HG03575 (cell line): ENCODE measurements around the gene PPP2R1B.

Experiments used
- ATAC-seq: cut with Tn5 transposase; IDR thresholded peaks from one replicate; pipeline ENCODE4 v1.9.1; 2021; ENCODE audit not compliant: unreplicated experiment, insufficient number of reproducible peaks, low FRiP score; ENCODE audit errors: extremely low read depth

Gene PPP2R1B

DNA sequence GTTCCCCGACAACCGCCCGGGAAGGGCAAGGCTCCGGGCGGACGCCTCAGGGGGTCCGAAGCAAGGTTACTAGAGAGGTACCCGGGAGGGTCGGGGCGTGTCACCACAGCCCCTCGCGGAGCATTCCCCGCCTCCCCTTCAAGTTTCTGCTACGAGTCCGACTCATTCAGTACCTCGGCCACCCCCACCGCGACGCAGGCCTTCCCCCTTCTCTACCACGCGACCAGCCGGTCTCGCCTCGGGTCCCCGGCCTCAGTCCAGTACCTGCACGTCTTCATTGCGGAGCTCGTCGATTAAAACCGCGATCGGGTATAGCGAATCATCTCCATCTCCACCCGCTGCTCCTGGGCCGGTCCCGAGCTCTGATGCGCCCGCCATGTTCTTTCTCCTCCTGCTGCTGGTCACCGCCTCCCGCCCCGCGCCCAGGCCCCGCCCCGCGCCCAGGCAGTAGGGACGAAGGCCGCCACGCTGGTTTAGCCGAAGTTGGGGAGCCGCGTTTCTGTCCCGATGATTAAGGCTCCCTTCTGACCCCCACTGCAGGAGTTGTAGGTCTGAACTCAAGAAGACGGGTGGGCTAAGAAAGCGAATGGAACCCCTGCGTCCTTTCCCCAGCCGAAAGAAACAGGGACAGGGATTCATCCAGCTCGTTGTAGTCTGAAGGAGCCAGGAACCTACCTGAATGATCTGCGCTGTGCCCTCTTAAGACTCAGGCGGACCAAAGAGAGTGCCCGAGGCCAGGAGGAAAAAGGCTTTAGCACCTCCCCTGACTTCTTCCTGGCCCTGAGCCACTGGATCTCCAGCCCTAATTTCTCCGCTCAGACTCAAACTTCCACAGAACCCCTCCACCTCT is at the start of gene PPP2R1B:
PPP2R1B (minus strand) TSS at position 406 of the 850 bp plus-strand sequence; CDS start at position 378, 28 bp downstream.
- ATAC-seq: peak; percentile 58

DNA sequence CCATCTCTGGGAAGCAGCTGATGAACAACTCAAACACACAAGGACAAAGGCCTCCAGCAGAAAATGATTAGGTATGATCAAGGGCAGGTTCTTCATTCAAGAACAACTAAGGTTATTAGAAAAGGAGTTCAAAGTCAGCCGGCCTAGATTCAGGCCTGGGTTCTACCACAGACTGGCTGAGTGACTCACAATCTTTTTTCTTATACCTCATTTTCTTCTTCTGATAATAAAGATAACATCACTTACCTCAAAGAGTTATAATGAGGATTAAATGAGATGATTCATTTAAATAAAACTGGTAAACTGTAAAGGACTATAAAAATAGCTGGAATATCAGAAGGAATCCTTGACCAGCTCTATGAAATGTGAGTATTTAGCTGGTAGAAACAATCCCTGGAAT is 49.3 kb upstream of the PPP2R1B start:
- ATAC-seq: no peak

DNA sequence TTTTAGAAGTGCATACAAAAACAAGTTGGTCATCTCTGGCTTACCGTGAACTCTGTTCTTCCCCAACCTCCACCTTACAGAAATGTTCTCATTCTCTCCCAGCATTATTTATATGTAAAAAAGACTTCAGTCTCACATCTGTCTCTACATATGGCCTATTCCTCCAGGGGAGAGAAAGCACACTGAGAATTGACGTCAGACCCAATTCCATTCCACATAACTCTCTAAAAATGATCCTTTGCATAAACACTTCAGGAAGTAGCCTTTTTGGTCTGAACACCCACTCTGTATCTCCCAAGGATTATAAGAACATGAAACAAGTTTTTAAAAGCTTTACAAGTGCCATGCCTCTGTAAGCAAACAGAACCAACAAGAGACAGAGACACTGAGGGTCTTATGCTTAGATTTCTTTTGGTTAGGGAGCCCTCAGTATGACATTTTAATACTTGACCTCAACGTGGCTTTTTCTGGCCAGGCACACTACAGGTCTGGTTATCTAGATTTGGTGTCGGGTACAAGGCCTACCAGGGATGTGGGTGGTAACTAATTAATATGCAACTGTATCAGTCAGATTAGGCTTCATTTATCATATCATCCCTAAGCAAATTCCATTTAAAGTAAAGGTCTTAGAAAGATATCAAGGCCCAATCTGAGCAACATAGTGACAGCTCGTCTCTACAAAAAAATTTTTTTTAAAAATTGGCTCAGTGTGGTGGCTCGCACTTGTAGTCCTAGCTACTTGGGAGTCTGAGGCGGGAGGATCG is 48.5 kb upstream of the PPP2R1B start:
- ATAC-seq: no peak

DNA sequence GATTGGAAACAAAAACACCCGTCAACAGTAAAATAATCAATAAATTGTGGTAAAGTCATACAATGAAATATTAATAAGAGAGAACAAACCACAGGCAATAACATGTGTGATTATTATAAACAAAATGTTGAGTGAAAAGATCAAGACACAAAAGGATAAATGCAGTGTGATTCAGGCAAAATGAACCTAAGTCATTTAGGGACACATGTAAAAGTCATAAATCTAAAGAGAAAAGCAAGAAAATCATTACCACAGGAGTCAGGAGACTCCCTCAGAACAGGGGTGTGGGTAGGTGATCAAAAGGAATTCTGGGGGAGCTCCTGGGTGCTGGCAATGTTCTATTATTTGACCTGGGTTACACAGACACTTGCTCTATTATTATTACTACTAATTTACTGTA is 47.9 kb upstream of the PPP2R1B start:
- no peak for ATAC-seq

DNA sequence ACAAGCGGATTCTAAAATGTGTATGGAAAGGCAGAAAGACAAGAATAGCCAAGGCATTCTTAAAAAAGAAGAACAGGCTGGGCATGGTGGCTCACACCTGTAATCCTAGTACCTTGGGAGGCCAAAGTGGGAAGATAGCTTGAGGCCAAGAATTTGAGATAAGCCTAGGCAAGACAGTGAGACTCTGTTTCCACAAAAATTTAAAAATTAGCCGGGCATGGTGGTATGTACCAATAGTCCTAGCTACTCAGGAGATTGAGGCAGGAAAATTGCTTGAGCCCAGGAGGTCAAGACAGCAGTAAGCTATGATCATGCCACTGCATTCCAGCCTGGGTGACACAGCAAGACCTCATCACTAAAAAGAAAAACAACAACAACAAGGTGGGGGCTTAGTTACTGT is 46.0 kb upstream of the PPP2R1B start:
- ATAC-seq: no peak

DNA sequence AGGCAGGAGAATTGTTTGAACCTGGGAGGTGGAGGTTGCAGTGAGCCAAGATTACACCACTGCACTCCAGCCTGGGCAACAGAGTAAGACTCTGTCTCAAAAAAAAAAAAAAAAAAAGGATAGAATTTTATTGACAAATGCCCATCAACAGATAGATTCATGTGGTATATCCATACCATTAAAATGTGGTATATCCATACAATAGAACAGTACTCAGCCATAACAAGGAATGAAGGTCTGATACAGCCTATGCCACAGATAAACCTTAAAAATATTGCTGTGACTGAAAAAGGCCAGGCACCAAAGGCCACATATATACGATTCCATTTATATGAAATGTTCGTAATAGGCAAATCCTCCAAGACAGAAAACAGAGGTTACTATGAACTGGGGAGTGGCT is 45.3 kb upstream of the PPP2R1B start:
- no peak for ATAC-seq

DNA sequence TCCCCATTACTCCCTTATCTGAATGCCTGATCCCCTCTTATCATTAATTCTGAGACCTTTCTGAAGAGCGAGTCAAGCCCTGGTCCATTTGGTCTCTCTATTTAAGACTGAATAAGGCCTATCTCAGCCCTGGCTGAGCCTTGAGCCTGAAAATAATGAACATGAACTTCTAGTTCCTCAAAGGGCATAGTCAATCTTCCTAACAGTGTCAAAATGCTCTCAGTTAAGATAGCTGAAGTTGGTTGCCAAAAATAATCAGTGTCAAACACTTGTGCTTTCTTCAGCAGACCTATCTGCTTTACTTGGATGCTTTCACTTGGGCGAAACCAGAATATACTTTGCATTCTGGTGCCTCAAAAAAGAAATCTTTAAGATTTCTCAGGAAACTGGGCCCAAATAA is 42.6 kb upstream of the PPP2R1B start:
- ATAC-seq: no peak

DNA sequence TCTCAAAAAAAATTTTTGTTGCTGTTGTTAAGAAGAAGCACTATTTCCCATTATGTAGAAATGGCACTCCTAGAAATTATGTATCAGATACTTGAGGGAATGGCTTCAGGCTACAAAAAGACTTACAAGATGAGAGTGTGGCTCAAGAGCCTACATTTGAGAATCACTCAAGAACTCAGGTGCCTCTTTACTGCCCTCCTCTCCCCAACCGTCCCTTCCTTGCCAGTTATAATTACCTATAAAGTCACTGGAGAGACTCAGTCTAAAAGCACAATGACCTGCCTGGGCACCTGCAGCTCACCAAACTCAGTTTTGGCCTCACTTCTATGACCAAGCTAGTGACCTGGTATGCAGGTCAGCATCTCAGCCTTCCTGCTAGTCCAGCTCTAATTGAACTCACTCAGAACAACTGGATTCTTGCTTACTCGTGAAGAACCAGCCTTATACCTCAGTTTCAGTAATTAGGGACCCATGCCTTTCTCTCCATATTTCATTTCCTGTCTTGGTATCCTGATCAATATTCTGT is 41.9 kb upstream of the PPP2R1B start:
- no peak for ATAC-seq

DNA sequence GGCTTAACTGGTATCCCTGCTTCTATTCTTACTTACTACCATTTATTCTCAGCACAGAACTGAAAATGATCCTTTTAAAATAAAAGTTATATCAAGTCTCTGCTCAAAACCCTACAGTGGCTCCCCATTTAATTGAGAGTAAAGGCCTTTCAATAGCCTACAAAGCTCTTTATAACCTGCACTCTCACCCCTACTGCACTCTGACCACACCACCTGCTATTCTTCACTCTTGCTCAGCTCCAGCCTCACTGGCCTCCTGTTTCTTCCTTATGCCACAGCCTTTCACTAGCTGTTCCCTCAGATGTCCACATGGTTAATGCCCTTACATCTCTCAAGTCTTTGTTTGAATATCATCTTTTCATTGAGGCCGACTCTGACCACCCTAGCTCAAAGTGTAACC is 40.9 kb upstream of the PPP2R1B start:
- no peak for ATAC-seq

DNA sequence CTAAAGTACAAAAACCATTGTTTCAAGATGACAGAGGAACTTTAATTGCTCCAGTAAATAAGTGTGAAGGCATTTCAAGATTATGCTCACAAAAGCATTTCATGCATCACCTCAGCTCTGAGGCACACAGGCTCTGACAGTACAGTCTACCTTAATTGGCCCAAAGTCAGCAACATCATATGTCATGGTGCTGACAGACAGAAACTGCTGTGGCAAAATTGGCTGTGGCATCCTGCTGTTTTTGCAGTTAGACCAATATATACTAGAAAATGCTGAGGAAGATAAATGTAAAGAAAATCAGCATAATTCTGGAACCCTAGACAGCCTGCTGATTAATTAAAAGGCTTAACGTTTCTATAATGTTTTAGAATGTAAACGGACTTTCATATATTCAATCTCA is 34.9 kb upstream of the PPP2R1B start:
- no peak for ATAC-seq

DNA sequence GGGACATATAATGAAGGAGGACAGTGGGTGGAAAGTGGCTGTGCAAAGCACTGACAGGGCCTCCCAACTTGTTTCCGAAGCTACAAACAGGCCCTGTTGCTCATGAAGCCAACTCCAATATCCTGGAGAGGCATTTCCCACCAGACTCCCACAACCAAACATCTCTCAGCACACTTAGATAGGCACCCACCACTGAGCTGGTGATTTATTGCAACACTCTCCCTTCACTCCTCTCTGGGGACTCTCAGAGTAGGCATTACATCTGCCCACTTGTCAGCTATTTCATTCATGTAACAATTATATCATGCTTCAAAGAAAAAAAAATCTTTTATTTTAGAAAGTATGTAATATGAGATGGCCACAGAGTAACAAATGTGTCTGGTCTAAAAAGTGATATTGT is 32.1 kb upstream of the PPP2R1B start:
- no peak for ATAC-seq

DNA sequence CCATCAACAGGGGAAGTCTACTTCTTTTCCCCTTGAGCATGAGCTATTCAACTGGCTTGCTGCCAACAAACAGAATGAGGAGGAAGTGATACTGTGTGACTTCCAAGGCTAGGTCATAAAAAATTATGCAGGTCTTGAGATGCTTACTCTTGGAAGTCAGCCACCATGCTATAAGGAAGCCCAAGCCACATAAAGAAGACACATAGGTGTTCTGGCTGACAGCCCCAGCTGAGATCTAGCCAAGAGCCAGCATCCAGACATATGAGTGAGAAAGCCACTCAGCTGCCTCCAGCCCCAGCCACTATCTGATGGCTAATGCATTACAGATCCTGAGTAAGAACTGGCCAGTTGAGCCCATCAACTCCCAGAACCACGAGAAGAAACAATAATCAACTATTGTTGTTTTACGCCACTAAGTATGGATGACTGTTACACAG is 31.0 kb upstream of the PPP2R1B start:
- ATAC-seq: no peak

DNA sequence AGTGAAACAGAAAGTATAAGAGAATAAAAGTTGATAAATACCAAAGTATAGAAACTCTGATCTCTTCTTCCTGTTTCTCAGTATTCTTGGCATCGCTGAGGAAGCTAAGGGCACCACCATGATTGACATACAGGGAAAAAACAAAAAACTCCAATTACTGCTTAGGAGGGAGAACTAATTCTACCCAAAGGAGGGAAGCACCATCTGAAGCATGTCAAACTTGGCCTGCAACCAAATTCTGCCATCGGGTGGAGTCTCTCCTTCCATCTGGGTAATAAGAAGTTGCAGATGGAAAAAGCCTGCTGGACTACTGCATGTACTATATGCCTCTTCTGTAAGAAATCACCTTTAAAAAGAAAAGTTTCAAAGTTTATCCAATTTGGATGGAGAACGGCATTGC is 30.5 kb upstream of the PPP2R1B start:
- no peak for ATAC-seq

DNA sequence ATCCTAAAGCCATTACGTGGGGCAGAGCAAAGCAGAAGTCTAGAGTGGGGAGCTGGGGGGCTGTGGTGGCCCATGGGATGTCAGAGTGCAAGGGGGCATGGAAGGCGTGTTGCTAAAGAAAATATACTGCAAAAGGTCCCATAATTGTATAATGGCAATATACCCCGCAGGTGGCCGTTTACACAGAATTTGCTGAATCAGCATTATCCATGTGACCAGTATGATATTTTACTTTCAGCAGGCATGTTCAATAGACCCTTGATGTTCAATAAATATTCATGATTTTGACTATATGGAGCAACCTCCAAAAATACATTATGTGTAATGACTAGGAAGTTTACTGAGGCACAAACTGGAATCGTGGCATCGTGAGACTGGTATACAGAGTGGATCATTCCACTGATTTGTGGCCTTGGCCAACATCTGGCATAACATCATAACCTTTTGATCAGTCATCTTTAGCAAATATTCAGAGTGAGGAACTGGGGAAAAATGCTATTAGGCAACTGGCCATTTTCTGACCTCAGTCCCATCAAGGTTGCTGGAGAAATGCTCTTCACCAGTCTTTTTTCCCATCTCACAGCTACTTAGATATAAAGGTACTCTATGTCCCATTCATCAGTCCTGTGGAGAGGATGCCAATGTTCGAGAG is 29.3 kb upstream of the PPP2R1B start:
- no peak for ATAC-seq

DNA sequence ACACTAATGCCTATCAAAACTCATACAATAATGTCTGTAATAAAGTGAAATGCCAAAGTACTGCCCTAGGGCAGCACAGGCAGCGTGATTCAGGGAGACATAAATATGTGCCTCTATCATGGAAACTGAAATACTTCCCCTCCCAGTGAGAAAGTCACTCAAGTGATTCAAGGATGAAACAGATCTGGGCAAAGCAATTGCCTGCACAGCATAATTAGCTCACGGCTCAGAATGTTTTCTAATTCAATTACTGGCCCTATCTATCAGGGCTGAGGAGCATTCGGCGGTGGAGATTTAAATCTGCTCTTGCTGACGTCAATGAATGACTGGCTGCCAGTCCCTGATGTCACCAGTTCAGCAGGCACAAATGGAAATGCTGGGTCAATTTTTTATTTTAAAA is 27.7 kb upstream of the PPP2R1B start:
- no peak for ATAC-seq

DNA sequence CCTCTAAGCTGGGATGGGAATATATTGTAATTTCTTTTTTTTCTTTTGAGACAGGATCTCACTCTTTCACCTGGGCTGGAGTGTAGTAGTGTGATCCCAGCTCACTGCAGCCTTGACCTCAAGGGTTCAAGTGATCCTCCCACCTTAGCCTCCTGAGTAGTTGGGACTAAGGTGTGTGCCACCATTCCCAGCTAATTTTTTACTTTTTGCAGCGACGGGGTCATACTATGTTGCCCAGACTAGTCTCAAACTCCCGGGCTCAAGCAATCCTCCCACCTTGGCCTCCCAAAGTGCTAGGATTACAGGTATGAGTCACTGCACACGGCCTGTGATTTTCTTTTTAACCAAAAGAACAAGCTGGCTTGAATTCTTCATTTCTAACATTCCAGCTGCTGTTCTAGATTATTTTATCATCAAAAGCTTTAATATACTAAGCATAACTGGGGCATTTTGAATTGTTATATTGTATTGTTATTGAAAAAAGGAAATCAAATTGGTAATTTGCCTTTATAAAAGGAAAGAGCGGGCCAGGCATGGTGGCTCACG is 26.8 kb upstream of the PPP2R1B start:
- no peak for ATAC-seq

DNA sequence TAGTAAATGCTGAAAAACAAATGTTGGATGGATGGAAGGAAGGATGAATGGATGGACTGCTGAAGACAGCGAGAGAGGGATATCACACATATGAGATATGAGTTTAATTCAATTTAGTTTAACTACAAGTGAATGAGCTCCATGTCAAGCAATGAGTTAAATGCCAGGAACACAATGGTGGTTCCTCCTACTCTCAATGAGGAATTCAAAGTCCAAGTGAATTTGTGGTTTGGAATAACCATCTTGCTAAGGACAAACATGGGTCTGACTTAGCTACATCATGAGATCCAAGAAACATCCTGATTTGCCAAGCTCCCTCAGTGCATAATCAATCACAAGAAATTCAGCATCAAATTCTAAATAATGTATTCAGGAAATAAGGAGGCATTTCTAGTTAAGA is 26.1 kb upstream of the PPP2R1B start:
- ATAC-seq: no peak

DNA sequence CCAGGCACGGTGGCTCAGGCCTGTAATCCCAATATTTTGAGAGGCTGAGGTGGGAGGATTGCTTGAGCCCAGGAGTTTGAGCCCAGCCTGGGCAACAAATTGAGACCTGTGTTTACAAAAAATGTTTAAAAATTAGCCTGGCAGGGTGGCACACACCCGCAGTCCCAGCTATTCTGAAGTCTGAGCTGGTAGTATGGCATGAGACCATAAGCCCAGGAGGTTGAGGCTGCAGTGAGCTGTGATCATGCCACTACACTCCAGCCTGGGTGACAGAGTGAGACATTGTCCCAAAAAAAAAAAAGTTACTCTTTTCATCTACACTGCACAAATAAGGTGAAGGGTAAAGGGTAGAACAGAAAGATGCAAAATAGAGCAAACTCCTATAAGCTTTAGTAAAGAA is 22.3 kb upstream of the PPP2R1B start:
- ATAC-seq: no peak

DNA sequence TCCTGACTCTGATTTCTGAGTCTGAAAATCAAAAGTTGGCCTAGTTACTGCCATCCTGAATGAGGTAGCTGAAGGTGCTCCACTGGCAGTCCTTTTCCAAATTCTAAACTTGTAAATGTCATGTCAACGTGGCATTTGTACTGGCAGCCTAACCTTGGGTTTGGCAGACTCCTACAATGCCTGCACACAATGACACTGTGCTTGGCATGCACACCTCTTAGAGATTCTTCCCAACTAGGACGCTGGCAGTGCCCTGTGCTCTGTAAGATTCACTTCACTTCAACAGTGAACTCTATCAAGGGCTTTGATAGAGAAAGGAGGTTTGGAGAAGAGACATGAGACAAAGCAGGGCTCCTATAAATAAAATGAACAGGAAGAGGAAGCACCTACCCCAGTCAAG is 21.9 kb upstream of the PPP2R1B start:
- ATAC-seq: no peak
